ENCODE results near the gene MSMO1. TPM values are rescaled to one million over a fixed set of nuclear protein-coding genes. Genes with fewer than 3 reads are reported as not detected.
A peak's percentile ranks its signal among the peaks of the same experiment; 100 is the strongest.

MSMO1 gene
- total and polyA plus RNA-seq, 2 experiments from 2014 or later: 65.8 to 305 TPM

GRCh38 chr4:165368567-165368966 lies 41.1 kb downstream of the MSMO1 start:
- no peak overlapping the region for H3K4me3 ChIP-seq
- no peaks in the 10 kb centered on the region for H3K9me3 ChIP-seq (ENCODE audit: low read depth)
- H3K4me1 ChIP-seq (ENCODE audit: low read depth): no peaks in the 10 kb centered on the region
- H3K27ac ChIP-seq: no peak overlapping the region
- H3K27me3 ChIP-seq: no peaks in the 10 kb centered on the region
- TF ChIP-seq CTCF (IDR thresholded peaks at IDR 0.05; ENCODE audit: low read depth, low read length): no peak
- no peak for DNase-seq (ENCODE audit: low read depth in 1 of 2, low spot score in 1 of 2)
- H3K36me3 ChIP-seq: no peaks in the 10 kb centered on the region

GRCh38 chr4:165369522-165369921 lies 42.1 kb downstream of the MSMO1 start:
- Histone ChIP-seq H3K27ac (no peak overlapping the region), H3K9me3 (ENCODE audit: low read depth) (no peaks in the 10 kb centered on the region), H3K27me3 (no peaks in the 10 kb centered on the region), H3K4me3 (no peak overlapping the region), H3K36me3 (no peaks in the 10 kb centered on the region), H3K4me1 (ENCODE audit: low read depth) (no peaks in the 10 kb centered on the region)
- no peak for TF ChIP-seq CTCF (IDR thresholded peaks at IDR 0.05; ENCODE audit: low read depth, low read length)
- peak in 1 of 2 donors; percentile 47 for DNase-seq (ENCODE audit: low read depth in 1 of 2, low spot score in 1 of 2)

- no peak for TF ChIP-seq CTCF (IDR thresholded peaks at IDR 0.05; ENCODE audit: low read depth, low read length)
- Histone ChIP-seq H3K36me3 (no peaks in the 10 kb centered on the region), H3K27ac (no peak overlapping the region), H3K4me3 (no peak overlapping the region), H3K4me1 (ENCODE audit: low read depth) (no peaks in the 10 kb centered on the region), H3K27me3 (no peaks in the 10 kb centered on the region), H3K9me3 (ENCODE audit: low read depth) (no peaks in the 10 kb centered on the region)
- DNase-seq (ENCODE audit: low read depth in 1 of 2, low spot score in 1 of 2): no peak
Observed at GRCh38 chr4:165370530-165370929, 43.1 kb downstream of the MSMO1 start.

GRCh38 chr4:165375465-165375864 lies 48.0 kb downstream of the MSMO1 start:
- no peaks in the 10 kb centered on the region for H3K36me3 ChIP-seq
- H3K4me3 ChIP-seq: no peak overlapping the region
- H3K4me1 ChIP-seq (ENCODE audit: low read depth): no peaks in the 10 kb centered on the region
- no peak for DNase-seq (ENCODE audit: low read depth in 1 of 2, low spot score in 1 of 2)
- H3K27ac ChIP-seq: no peak overlapping the region
- H3K27me3 ChIP-seq: no peaks in the 10 kb centered on the region
- TF ChIP-seq CTCF (IDR thresholded peaks at IDR 0.05; ENCODE audit: low read depth, low read length): no peak
- H3K9me3 ChIP-seq (ENCODE audit: low read depth): no peaks in the 10 kb centered on the region

GRCh38 chr4:165378398-165378744 lies 50.9 kb downstream of the MSMO1 start:
- TF ChIP-seq CTCF (IDR thresholded peaks at IDR 0.05; ENCODE audit: low read depth, low read length): no peak
- H3K4me1 ChIP-seq (ENCODE audit: low read depth): peaks cover 10% of the 10 kb centered on the region
- H3K36me3 ChIP-seq: no peaks in the 10 kb centered on the region
- H3K27ac ChIP-seq: peak overlapping the region; percentile 82
- H3K27me3 ChIP-seq: no peaks in the 10 kb centered on the region
- H3K9me3 ChIP-seq (ENCODE audit: low read depth): no peaks in the 10 kb centered on the region
- DNase-seq (ENCODE audit: low read depth in 1 of 2, low spot score in 1 of 2): no peak
- peak overlapping the region; percentile 88 for H3K4me3 ChIP-seq
